IMR-90 (cell line): Measurements from ENCODE around the gene SYVN1. TPM values are rescaled to one million over a fixed set of nuclear protein-coding genes. Genes with fewer than 3 reads are reported as not detected.

Source experiments
- ATAC-seq: fragments of 200-7000 bp; cut with Tn5 transposase; 2 replicates; pipeline ENCODE4 v1.9.1; 2020; ENCODE audit warnings: low read depth, mild to moderate bottlenecking, moderate library complexity
- BruUV-seq: library from RNA; stranded (reverse); fragments of 400-500 nt; replicated peaks from 2 replicates; lab custom pipeline; 2021; lab: Mats Ljungman, UMichigan
- CTCF ChIA-PET: fragments of 300-600 bp; formaldehyde crosslinking; extraction: SDS; loops from one replicate; lab custom pipeline; 2021; ENCODE audit warnings: antibody characterized with exemption; lab: Yijun Ruan, JAX
- POLR2A ChIA-PET: fragments of 300-600 bp; sonication (Branson Sonifier 250); formaldehyde crosslinking; loops from one replicate; lab custom pipeline; 2022; ENCODE audit warnings: antibody characterized with exemption; ENCODE audit not compliant: unreplicated experiment; lab: Charles Lee
- DNase-seq: peaks from one replicate; pipeline ENCODE4 v3.0.0; 2013
- H2AFZ ChIP-seq: replicated peaks from 2 replicates; pipeline ENCODE3; 2013; ENCODE audit warnings: low read length, mild to moderate bottlenecking; ENCODE audit not compliant: poor library complexity
- H2AK5ac ChIP-seq: 2 replicates; pipeline ENCODE4 v1.6.1; 2013; ENCODE audit warnings: low read depth, low read length, inconsistent platforms
- H2AK9ac ChIP-seq: replicated peaks from 2 replicates; pipeline ENCODE3; 2013; ENCODE audit warnings: mild to moderate bottlenecking, low read depth, low read length, moderate library complexity; ENCODE audit not compliant: poor library complexity
- H2BK120ac ChIP-seq: 2 replicates; pipeline ENCODE4 v1.6.1; 2013; ENCODE audit warnings: low read depth, low read length, inconsistent platforms
- H2BK15ac ChIP-seq: 3 replicates; pipeline ENCODE4 v1.6.1; 2013; ENCODE audit warnings: low read depth, low read length, inconsistent platforms
- H2BK20ac ChIP-seq: 2 replicates; pipeline ENCODE4 v1.6.1; 2013; ENCODE audit warnings: low read depth, mild to moderate bottlenecking, inconsistent platforms, low read length, moderate library complexity
- H2BK5ac ChIP-seq: 2 replicates; pipeline ENCODE4 v1.6.1; 2013; ENCODE audit warnings: mild to moderate bottlenecking, low read depth, low read length, inconsistent platforms; ENCODE audit not compliant: poor library complexity, severe bottlenecking
- H3K14ac ChIP-seq: replicated peaks from 2 replicates; pipeline ENCODE4 v1.6.1; 2013; ENCODE audit warnings: low read depth, low read length, inconsistent platforms
- H3K18ac ChIP-seq: 2 replicates; pipeline ENCODE4 v1.6.1; 2013; ENCODE audit warnings: low read depth, low read length, control low read depth
- H3K23ac ChIP-seq: 2 replicates; pipeline ENCODE4 v1.6.1; 2013; ENCODE audit warnings: low read depth, low read length, inconsistent platforms
- H3K27ac ChIP-seq: 2 replicates; pipeline ENCODE4 v1.5.1; 2013; ENCODE audit warnings: mild to moderate bottlenecking, control low read depth, low read length; ENCODE audit not compliant: insufficient read depth
- H3K27me3 ChIP-seq: 2 replicates; pipeline ENCODE4 v1.6.1; 2013; ENCODE audit warnings: low read length; ENCODE audit not compliant: control insufficient read depth, insufficient read depth
- H3K36me3 ChIP-seq: 2 replicates; pipeline ENCODE4 v1.6.1; 2013; ENCODE audit warnings: low read length, mixed read lengths; ENCODE audit not compliant: control insufficient read depth, insufficient read depth
- H3K4ac ChIP-seq: 2 replicates; pipeline ENCODE4 v1.6.1; 2013; ENCODE audit warnings: low read depth, low read length, inconsistent platforms
- H3K4me1 ChIP-seq: 2 replicates; pipeline ENCODE4 v1.6.1; 2013; ENCODE audit warnings: low read length, mixed read lengths; ENCODE audit not compliant: control insufficient read depth, insufficient read depth
- H3K4me2 ChIP-seq: 2 replicates; pipeline ENCODE4 v1.6.1; 2013; ENCODE audit warnings: low read depth, mild to moderate bottlenecking, control low read depth, low read length, moderate library complexity
- H3K4me3 ChIP-seq: 2 replicates; pipeline ENCODE4 v1.5.1; 2013; ENCODE audit warnings: low read depth, mild to moderate bottlenecking, control low read depth, low read length, moderate library complexity; ENCODE audit not compliant: insufficient read depth
- H3K56ac ChIP-seq: 2 replicates; pipeline ENCODE4 v1.6.1; 2013; ENCODE audit warnings: low read length, inconsistent platforms; ENCODE audit not compliant: insufficient read depth; ENCODE audit errors: extremely low read depth
- H3K79me1 ChIP-seq, 2 experiments: 2 replicates each; pipeline ENCODE4 v1.6.1; 2013; ENCODE audit warnings: low read length in 2 of 2, inconsistent platforms in 1 of 2, low read depth in 1 of 2
- H3K9ac ChIP-seq: 2 replicates; pipeline ENCODE4 v1.6.1; 2013; ENCODE audit warnings: low read depth, low read length, control low read depth
- H3K9me1 ChIP-seq: 2 replicates; pipeline ENCODE4 v1.6.1; 2013; ENCODE audit warnings: low read length, inconsistent platforms; ENCODE audit not compliant: insufficient read depth
- H3K9me3 ChIP-seq: 2 replicates; pipeline ENCODE4 v1.6.1; 2013; ENCODE audit warnings: low read length; ENCODE audit not compliant: control insufficient read depth, insufficient read depth
- H4K20me1 ChIP-seq: 2 replicates; pipeline ENCODE4 v1.6.1; 2013; ENCODE audit warnings: low read length, inconsistent platforms; ENCODE audit not compliant: insufficient read depth
- H4K5ac ChIP-seq: 2 replicates; pipeline ENCODE4 v1.6.1; 2013; ENCODE audit warnings: mild to moderate bottlenecking, low read depth, low read length, control low read depth
- H4K8ac ChIP-seq, 2 experiments: 2 replicates each; pipeline ENCODE4 v1.6.1; 2013; ENCODE audit warnings: low read depth in 2 of 2, low read length in 2 of 2, control low read depth in 1 of 2, inconsistent platforms in 1 of 2
- H4K91ac ChIP-seq: 2 replicates; pipeline ENCODE4 v1.6.1; 2013; ENCODE audit warnings: low read depth, low read length, inconsistent platforms; ENCODE audit not compliant: insufficient read depth
- MAFK ChIP-seq: IDR thresholded peaks from 2 replicates; pipeline ENCODE4 v1.6.1; 2012; ENCODE audit warnings: low read depth, low read length, improper control_type of control experiment
- MXI1 ChIP-seq: IDR thresholded peaks from 2 replicates; pipeline ENCODE4 v1.6.1; 2012; ENCODE audit warnings: low read depth, mild to moderate bottlenecking, low read length, moderate library complexity, borderline replicate concordance
- RAD21 ChIP-seq: IDR thresholded peaks from 2 replicates; pipeline ENCODE4 v1.6.1; 2012; ENCODE audit warnings: low read length, improper control_type of control experiment
- WGBS, 2 experiments: methylation state at CpG; one replicate each; pipeline versions ENCODE4 v1.1.5 to v1.1.7; 2013; ENCODE audit warnings: missing lambda C conversion rate in 2 of 2; ENCODE audit not compliant: insufficient read length in 1 of 2; ENCODE audit errors: extremely low coverage in 2 of 2; 5-methylcytosine and 5-hydroxymethylcytosine counted together
- dilution Hi-C: fragments of 300-500 bp; cut with HindIII; formaldehyde crosslinking; loops from one replicate; pipeline ENCODE4 v1.14.3; 2018; ENCODE audit warnings: low sequenced_read_pairs; ENCODE audit not compliant: unreplicated experiment
- in situ Hi-C: fragments of 300-500 bp; cut with MboI; formaldehyde crosslinking; loops from 3 replicates; pipeline ENCODE4 v1.14.3; 2019; ENCODE audit warnings: low sequenced_read_pairs, inconsistent platforms, mixed read lengths
- intact Hi-C: fragments of 100-400 bp; cut with micrococcal nuclease; formaldehyde crosslinking; loops from 2 replicates; pipeline ENCODE4 v1.10.0; 2022
- polyA plus RNA-seq, 3 experiments: library from polyadenylated mRNA; depleted of rRNA; stranded (reverse); fragments of >200 nt; gene quantifications; 2 replicates each; pipeline ENCODE4 v1.2.3, GENCODE V29; 2012; ENCODE audit warnings: low replicate concordance in 1 of 3
- total RNA-seq: library from RNA; depleted of rRNA; stranded (reverse); fragments of >200 nt; gene quantifications from 2 replicates; pipeline ENCODE4 v1.2.3, GENCODE V29; 2012

Gene SYVN1
- total and polyA plus RNA-seq, 2 of the 4 experiments (the other 2 are of a cell fraction): 9.5 to 52.9 TPM

GRCh38 chr11:65129649-65130441 lies 4.5 kb downstream of the SYVN1 start:
- H2AFZ ChIP-seq: peak overlapping the region; percentile 19
- no peak for ATAC-seq
- H2BK15ac ChIP-seq: no peak overlapping the region
- no peak overlapping the region for H3K14ac ChIP-seq
- H2AK5ac ChIP-seq: no peak overlapping the region
- peaks cover 11% of the 10 kb centered on the region for H3K9me1 ChIP-seq
- TF ChIP-seq MXI1: no peak
- TF ChIP-seq RAD21: no peak
- TF ChIP-seq MAFK: no peak
- H3K9ac ChIP-seq: no peak overlapping the region
- ChIA-PET POLR2A (no interaction called here), CTCF (no interaction called here)
- H3K4me3 ChIP-seq: no peak overlapping the region
- peaks cover 24 to 57% of the 10 kb centered on the region in 2 experiments for H3K79me1 ChIP-seq
- in situ Hi-C loops: no loop called here
- no peak overlapping the region for H2BK120ac ChIP-seq
- H3K27ac ChIP-seq: no peak overlapping the region
- H3K4me2 ChIP-seq: no peak overlapping the region
- H3K56ac ChIP-seq: no peak overlapping the region
- H3K18ac ChIP-seq: no peak overlapping the region
- no peak overlapping the region for H4K8ac ChIP-seq
- no peak overlapping the region for H4K5ac ChIP-seq
- no peaks in the 10 kb centered on the region for H3K27me3 ChIP-seq
- H2BK20ac ChIP-seq: no peak overlapping the region
- H3K23ac ChIP-seq: no peak overlapping the region
- no peak overlapping the region for H4K91ac ChIP-seq
- no peak overlapping the region for H3K4ac ChIP-seq
- peak overlapping the region; percentile 50 for H2AK9ac ChIP-seq
- WGBS, 2 experiments: 96% methylated on average over 8 of the region's 13 CpGs; no CpG with 5 or more reads in 1 of the 2 experiments
- dilution Hi-C loops: no loop called here
- peaks cover 6% of the 10 kb centered on the region; the same call in 1 of the 2 replicates for H3K4me1 ChIP-seq
- no peak overlapping the region for H2BK5ac ChIP-seq
- H3K36me3 ChIP-seq: peaks cover 75% of the 10 kb centered on the region
- no TSS peak for BruUV-seq
- DNase-seq: no peak
- H4K20me1 ChIP-seq: peaks cover 37% of the 10 kb centered on the region
- no peaks in the 10 kb centered on the region for H3K9me3 ChIP-seq
- intact Hi-C loops: no loop called here
